ENCODE results near the gene CDO1. TPM values are rescaled to one million over a fixed set of nuclear protein-coding genes. Genes with fewer than 3 reads are reported as not detected.

Gene CDO1
- total RNA-seq, 1 experiment from 2014 or later: 13.2 TPM

- no peak for TF ChIP-seq ZNF281 (CRISPR knock-in tag; IDR thresholded peaks at IDR 0.05)
- 0 out of 2 replicates have a peak, but pooled peaks have one; percentile 17 for TF ChIP-seq HMGXB4 (CRISPR knock-in tag; IDR thresholded peaks at IDR 0.05)
- peak; percentile 96 for TF ChIP-seq ZNF263 (CRISPR knock-in tag; IDR thresholded peaks at IDR 0.05; ENCODE audit: low read depth)
- TF ChIP-seq ZNF532 (CRISPR knock-in tag; IDR thresholded peaks at IDR 0.05; ENCODE audit: borderline replicate concordance): no peak
These were observed 700 bp downstream of the CDO1 start (continued) for GRCh38 chr5:115815693-115816225.

GRCh38 chr5:115815006-115815692, 1.3 kb downstream of the CDO1 start:
- no peak overlapping the region for H3K27ac Mint-ChIP-seq
- CTCF ChIA-PET: interaction anchor here (0.7 to 2.1 kb wide), 5 partner anchors 16 to 241 kb away, joined by 3 to 6 read pairs (median 5); no protein-coding TSS in a partner anchor
- POLR2A ChIA-PET: no interaction called here
- peak; percentile 3; the same call in 1 of the 2 replicates for ATAC-seq
- DNase-seq (ENCODE audit: low spot score): no peak
- H3K27me3 Mint-ChIP-seq (ENCODE audit: low read depth): peaks cover 27% of the 10 kb centered on the region
- H3K4me1 Mint-ChIP-seq: peaks cover 25% of the 10 kb centered on the region
- H3K36me3 Mint-ChIP-seq: peaks cover 2% of the 10 kb centered on the region; the same call in 1 of the 2 replicates
- H3K4me3 Mint-ChIP-seq: peak overlapping the region; percentile 95
- no peaks in the 10 kb centered on the region for H3K9me3 Mint-ChIP-seq
- TF ChIP-seq FOXK1 (CRISPR knock-in tag; IDR thresholded peaks at IDR 0.05) (no peak), TCF7 (CRISPR knock-in tag; IDR thresholded peaks at IDR 0.05; ENCODE audit: low read depth) (no peak), CBFB (CRISPR knock-in tag; IDR thresholded peaks at IDR 0.05; ENCODE audit: low read depth) (no peak), ZBTB43 (CRISPR knock-in tag; IDR thresholded peaks at IDR 0.05) (no peak), CDX4 (CRISPR knock-in tag; IDR thresholded peaks at IDR 0.05; ENCODE audit: borderline replicate concordance) (no peak), HMGXB4 (CRISPR knock-in tag; IDR thresholded peaks at IDR 0.05) (no peak), TEAD4 (CRISPR knock-in tag; IDR thresholded peaks at IDR 0.05) (no peak), E2F4 (CRISPR knock-in tag; IDR thresholded peaks at IDR 0.05; ENCODE audit: borderline replicate concordance, low read depth) (no peak), IRF1 (CRISPR knock-in tag; IDR thresholded peaks at IDR 0.05) (no peak), MXD4 (CRISPR knock-in tag; IDR thresholded peaks at IDR 0.05; ENCODE audit: borderline replicate concordance) (no peak), CTCF (IDR thresholded peaks at IDR 0.05) (no peak), SP1 (CRISPR knock-in tag; conservative IDR thresholded peaks at IDR 0.05) (no peak)

Data from WTC11 (cell line).